ENCODE measurements around the gene PCDHGA7.

Gene PCDHGA7

DNA sequence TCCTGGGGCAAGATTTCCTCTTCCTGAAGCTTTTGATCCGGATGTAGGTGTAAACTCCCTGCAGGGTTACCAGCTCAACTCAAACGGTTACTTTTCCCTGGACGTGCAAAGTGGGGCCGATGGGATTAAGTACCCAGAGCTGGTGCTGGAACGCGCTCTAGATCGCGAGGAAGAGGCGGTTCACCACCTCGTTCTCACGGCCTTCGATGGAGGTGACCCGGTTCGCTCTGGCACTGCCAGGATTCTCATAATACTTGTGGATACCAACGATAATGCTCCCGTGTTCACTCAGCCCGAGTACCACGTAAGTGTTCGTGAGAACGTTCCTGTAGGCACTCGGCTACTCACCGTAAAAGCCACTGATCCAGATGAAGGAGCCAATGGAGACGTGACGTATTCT is 26.9 kb upstream of the PCDHGA7 start:
- peaks cover 24% of the 10 kb centered on the region for H3K9me3 ChIP-seq (ENCODE audit: severe bottlenecking)

GRCh38 chr5:141356133-141356532 is 26.4 kb upstream of the PCDHGA7 start:
- no peak for DNase-seq
- H3K27ac ChIP-seq, result no peak overlapping the region
- TF ChIP-seq CTCF (IDR thresholded peaks at IDR 0.05; ENCODE audit: low read depth, low read length), result no peak
- no peaks in the 10 kb centered on the region for H3K36me3 ChIP-seq
- peaks cover 23% of the 10 kb centered on the region for H3K9me3 ChIP-seq (ENCODE audit: severe bottlenecking)
- no peaks in the 10 kb centered on the region for H3K27me3 ChIP-seq (ENCODE audit: insufficient read depth, low read depth, severe bottlenecking)
- no peak overlapping the region for H3K4me3 ChIP-seq (ENCODE audit: low read depth, low read length)

More for the DNA sequence above, 26.9 kb upstream of the PCDHGA7 start:
- Histone ChIP-seq H3K27ac (no peak overlapping the region), H3K27me3 (ENCODE audit: insufficient read depth, low read depth, severe bottlenecking) (no peaks in the 10 kb centered on the region), H3K4me3 (ENCODE audit: low read depth, low read length) (no peak overlapping the region), H3K36me3 (no peaks in the 10 kb centered on the region)
- no peak for TF ChIP-seq CTCF (IDR thresholded peaks at IDR 0.05; ENCODE audit: low read depth, low read length)
- DNase-seq, result no peak

DNA sequence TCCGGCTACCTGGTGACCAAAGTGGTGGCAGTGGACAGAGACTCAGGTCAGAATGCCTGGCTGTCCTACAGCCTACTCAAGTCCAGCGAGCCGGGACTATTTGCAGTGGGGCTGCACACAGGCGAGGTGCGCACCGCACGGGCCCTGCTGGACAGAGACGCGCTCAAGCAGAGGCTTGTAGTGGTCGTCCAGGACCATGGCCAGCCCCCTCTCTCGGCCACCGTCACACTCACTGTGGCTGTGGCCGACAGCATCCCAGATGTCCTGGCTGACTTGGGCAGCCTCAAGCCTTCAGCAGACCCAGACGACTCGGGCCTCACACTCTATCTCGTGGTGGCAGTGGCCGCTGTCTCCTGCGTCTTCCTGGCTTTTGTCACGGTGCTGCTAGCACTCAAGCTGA is 25.6 kb upstream of the PCDHGA7 start:
- H3K4me3 ChIP-seq (ENCODE audit: low read depth, low read length), result no peak overlapping the region
- H3K27me3 ChIP-seq (ENCODE audit: insufficient read depth, low read depth, severe bottlenecking), result no peaks in the 10 kb centered on the region
- H3K9me3 ChIP-seq (ENCODE audit: severe bottlenecking), result peaks cover 26% of the 10 kb centered on the region
- no peak overlapping the region for H3K27ac ChIP-seq
- H3K36me3 ChIP-seq, result no peaks in the 10 kb centered on the region
- DNase-seq, result no peak
- TF ChIP-seq CTCF (IDR thresholded peaks at IDR 0.05; ENCODE audit: low read depth, low read length), result no peak

DNA sequence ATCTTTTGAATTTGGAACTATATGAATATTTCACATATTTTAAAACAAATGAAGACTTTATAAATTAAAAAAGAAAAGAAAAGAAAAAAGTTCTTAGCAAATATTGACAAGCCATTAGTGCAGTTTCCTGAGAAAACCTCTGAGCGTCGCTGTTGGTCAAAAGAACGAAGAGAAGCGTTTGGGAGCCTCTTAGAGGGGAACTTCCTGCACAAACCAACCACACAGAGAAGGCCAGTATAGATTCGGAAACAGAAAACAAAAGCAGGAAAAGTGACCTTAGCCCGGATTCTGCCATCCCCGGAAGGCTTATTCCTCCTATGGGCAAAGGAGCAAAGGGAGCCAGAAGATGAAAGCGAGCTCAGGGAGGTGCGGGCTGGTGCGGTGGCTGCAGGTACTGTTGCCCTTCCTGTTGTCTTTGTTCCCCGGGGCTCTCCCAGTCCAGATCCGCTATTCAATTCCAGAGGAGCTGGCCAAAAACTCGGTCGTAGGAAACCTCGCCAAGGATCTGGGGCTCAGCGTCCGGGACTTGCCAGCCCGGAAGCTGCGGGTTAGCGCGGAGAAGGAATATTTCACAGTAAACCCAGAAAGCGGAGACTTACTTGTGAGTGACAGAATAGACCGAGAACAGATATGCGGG is 22.6 kb upstream of the PCDHGA7 start, which contains the start of gene PCDHGB2:
PCDHGB2 (plus strand) TSS at position 205 of the 637 bp plus-strand sequence; CDS start at position 347, 142 bp downstream.
- 0 out of 2 replicates have a peak, but pooled peaks have one; percentile 2 for TF ChIP-seq CTCF (IDR thresholded peaks at IDR 0.05; ENCODE audit: low read depth, low read length)
- no peak within 1 kb of the TSS for H3K27ac ChIP-seq
- no peak within 1 kb of the TSS for H3K4me3 ChIP-seq (ENCODE audit: low read depth, low read length)
- H3K27me3 ChIP-seq (ENCODE audit: insufficient read depth, low read depth, severe bottlenecking), result no peaks in the 10 kb centered on the region
- no peaks in the 10 kb centered on the region for H3K36me3 ChIP-seq
- H3K9me3 ChIP-seq (ENCODE audit: severe bottlenecking), result peaks cover 23% of the 10 kb centered on the region
- no peak for DNase-seq

DNA sequence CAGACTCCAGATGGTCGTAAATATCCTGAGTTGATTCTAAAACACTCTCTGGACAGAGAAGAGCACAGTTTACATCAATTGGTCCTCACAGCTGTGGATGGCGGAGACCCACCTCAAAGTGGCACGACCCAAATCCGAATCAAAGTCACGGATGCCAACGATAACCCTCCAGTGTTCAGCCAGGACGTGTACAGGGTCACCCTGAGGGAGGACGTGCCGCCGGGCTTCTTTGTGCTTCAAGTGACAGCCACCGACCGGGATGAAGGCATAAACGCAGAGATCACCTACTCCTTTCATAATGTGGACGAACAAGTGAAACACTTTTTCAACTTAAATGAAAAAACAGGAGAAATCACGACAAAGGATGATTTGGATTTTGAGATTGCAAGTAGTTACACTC is 21.9 kb upstream of the PCDHGA7 start:
- Histone ChIP-seq H3K36me3 (no peaks in the 10 kb centered on the region), H3K4me3 (ENCODE audit: low read depth, low read length) (no peak overlapping the region), H3K9me3 (ENCODE audit: severe bottlenecking) (peaks cover 23% of the 10 kb centered on the region), H3K27ac (no peak overlapping the region), H3K27me3 (ENCODE audit: insufficient read depth, low read depth, severe bottlenecking) (no peaks in the 10 kb centered on the region)
- no peak for TF ChIP-seq CTCF (IDR thresholded peaks at IDR 0.05; ENCODE audit: low read depth, low read length)
- no peak for DNase-seq

GRCh38 chr5:141362719-141363118 is 19.8 kb upstream of the PCDHGA7 start:
- no peak for TF ChIP-seq CTCF (IDR thresholded peaks at IDR 0.05; ENCODE audit: low read depth, low read length)
- H3K27me3 ChIP-seq (ENCODE audit: insufficient read depth, low read depth, severe bottlenecking), result no peaks in the 10 kb centered on the region
- H3K9me3 ChIP-seq (ENCODE audit: severe bottlenecking), result peaks cover 20% of the 10 kb centered on the region
- H3K4me3 ChIP-seq (ENCODE audit: low read depth, low read length), result no peak overlapping the region
- no peak for DNase-seq
- H3K27ac ChIP-seq, result no peak overlapping the region
- no peaks in the 10 kb centered on the region for H3K36me3 ChIP-seq
